H9 (cell line): Measurements from ENCODE around the gene NDUFB10. TPM values are rescaled to one million over a fixed set of nuclear protein-coding genes. Genes with fewer than 3 reads are reported as not detected.

Experiments used
- DNase-seq: peaks from one replicate; pipeline ENCODE4 v3.0.0-alpha.2; 2017
- H2AFZ ChIP-seq: one replicate; pipeline ENCODE4 v1.6.1; 2013; ENCODE audit warnings: mild to moderate bottlenecking, low read length, control low read depth, moderate library complexity
- H2AK5ac ChIP-seq: 2 replicates; pipeline ENCODE4 v1.6.1; 2013; ENCODE audit warnings: low read length, control low read depth, mixed read lengths; ENCODE audit not compliant: insufficient read length
- H2BK120ac ChIP-seq: one replicate; pipeline ENCODE4 v1.6.1; 2013; ENCODE audit warnings: low read depth, mild to moderate bottlenecking, low read length, control low read depth, inconsistent platforms; ENCODE audit not compliant: poor library complexity, severe bottlenecking
- H2BK12ac ChIP-seq: 2 replicates; pipeline ENCODE4 v1.6.1; 2013; ENCODE audit warnings: low read length, control low read depth, mixed read lengths, low read depth; ENCODE audit not compliant: insufficient read length
- H2BK15ac ChIP-seq: 2 replicates; pipeline ENCODE4 v1.6.1; 2013; ENCODE audit warnings: low read depth, low read length, control low read depth
- H2BK20ac ChIP-seq: one replicate; pipeline ENCODE4 v1.6.1; 2013; ENCODE audit warnings: low read depth, mild to moderate bottlenecking, low read length, control low read depth, inconsistent platforms; ENCODE audit not compliant: poor library complexity, severe bottlenecking
- H2BK5ac ChIP-seq: 2 replicates; pipeline ENCODE4 v1.6.1; 2013; ENCODE audit warnings: low read length, control low read depth, mixed read lengths; ENCODE audit not compliant: insufficient read length
- H3K14ac ChIP-seq: 2 replicates; pipeline ENCODE4 v1.6.1; 2013; ENCODE audit warnings: low read length, control low read depth; ENCODE audit not compliant: insufficient read depth
- H3K18ac ChIP-seq: 2 replicates; pipeline ENCODE4 v1.6.1; 2013; ENCODE audit warnings: low read depth, mild to moderate bottlenecking, mixed read lengths, low read length, control low read depth; ENCODE audit not compliant: insufficient read length
- H3K23ac ChIP-seq: 2 replicates; pipeline ENCODE4 v1.6.1; 2013; ENCODE audit warnings: low read length, control low read depth, mixed read lengths, low read depth; ENCODE audit not compliant: insufficient read length
- H3K23me2 ChIP-seq: 2 replicates; pipeline ENCODE4 v1.6.1; 2013; ENCODE audit warnings: low read depth, mild to moderate bottlenecking, mixed read lengths, low read length, control low read depth; ENCODE audit not compliant: insufficient read length, poor library complexity, severe bottlenecking
- H3K27ac ChIP-seq: 2 replicates; pipeline ENCODE4 v1.5.1; 2013; ENCODE audit warnings: low read length, control low read depth, mixed read lengths, low read depth; ENCODE audit not compliant: insufficient read length
- H3K27me3 ChIP-seq: 2 replicates; pipeline ENCODE4 v1.6.1; 2013; ENCODE audit warnings: low read length, control low read depth, inconsistent platforms; ENCODE audit not compliant: insufficient read depth
- H3K4ac ChIP-seq: 2 replicates; pipeline ENCODE4 v1.6.1; 2013; ENCODE audit warnings: low read depth, mild to moderate bottlenecking, control low read depth, inconsistent platforms, low read length, moderate library complexity
- H3K4me1 ChIP-seq: 2 replicates; pipeline ENCODE4 v1.6.1; 2013; ENCODE audit warnings: low read length, control low read depth, inconsistent platforms; ENCODE audit not compliant: insufficient read depth
- H3K4me2 ChIP-seq: 2 replicates; pipeline ENCODE4 v1.6.1; 2013; ENCODE audit warnings: low read length, control low read depth, mixed read lengths; ENCODE audit not compliant: insufficient read length, insufficient read depth
- H3K56ac ChIP-seq: 2 replicates; pipeline ENCODE4 v1.6.1; 2013; ENCODE audit warnings: low read depth, mild to moderate bottlenecking, mixed read lengths, low read length, control low read depth; ENCODE audit not compliant: insufficient read length
- H3K79me1 ChIP-seq: 2 replicates; pipeline ENCODE4 v1.6.1; 2013; ENCODE audit warnings: low read depth, mild to moderate bottlenecking, moderate library complexity, low read length, control low read depth, inconsistent platforms; ENCODE audit not compliant: insufficient read depth, poor library complexity, severe bottlenecking
- H3K79me2 ChIP-seq: 2 replicates; pipeline ENCODE4 v1.6.1; 2013; ENCODE audit warnings: low read length, control low read depth, inconsistent platforms; ENCODE audit not compliant: insufficient read depth
- H3K9ac ChIP-seq: 2 replicates; pipeline ENCODE4 v1.6.1; 2013; ENCODE audit warnings: low read length, control low read depth, mixed read lengths; ENCODE audit not compliant: insufficient read length; ENCODE audit errors: extremely low read depth
- H3K9me3 ChIP-seq: one replicate; pipeline ENCODE4 v1.6.1; 2013; ENCODE audit warnings: low read depth, low read length, inconsistent platforms; ENCODE audit not compliant: control insufficient read depth
- H3T11ph ChIP-seq: one replicate; pipeline ENCODE4 v1.6.1; 2013; ENCODE audit warnings: mild to moderate bottlenecking, low read length, control low read depth, inconsistent platforms
- H4K20me1 ChIP-seq: one replicate; pipeline ENCODE4 v1.6.1; 2013; ENCODE audit not compliant: control insufficient read depth, insufficient read length, insufficient read depth
- H4K5ac ChIP-seq: 2 replicates; pipeline ENCODE4 v1.6.1; 2013; ENCODE audit warnings: low read depth, mild to moderate bottlenecking, mixed read lengths, low read length, control low read depth; ENCODE audit not compliant: insufficient read length
- H4K8ac ChIP-seq: replicated peaks from 2 replicates; pipeline ENCODE4 v1.6.1; 2013; ENCODE audit warnings: low read length, control low read depth, mixed read lengths, low read depth; ENCODE audit not compliant: insufficient read length
- H4K91ac ChIP-seq: 2 replicates; pipeline ENCODE4 v1.6.1; 2013; ENCODE audit warnings: low read depth, mild to moderate bottlenecking, moderate library complexity, mixed read lengths, low read length, control low read depth; ENCODE audit not compliant: insufficient read length
- H3K27ac Mint-ChIP-seq, 3 experiments: 2 replicates in 2 of 3; 3 replicates in 1 of 3; pipeline ENCODE4 v1.8.0; 2020 to 2021; ENCODE audit warnings: mixed read lengths in 3 of 3, mild to moderate bottlenecking in 1 of 3, moderate library complexity in 1 of 3
- H3K27me3 Mint-ChIP-seq: 2 replicates; pipeline ENCODE4 v1.8.0; 2021; ENCODE audit warnings: low read depth, mild to moderate bottlenecking, moderate library complexity, mixed read lengths
- H3K36me3 Mint-ChIP-seq, 3 experiments: 2 replicates in 2 of 3; 3 replicates in 1 of 3; pipeline ENCODE4 v1.8.0; 2020 to 2021; ENCODE audit warnings: low read depth in 3 of 3, mixed read lengths in 3 of 3; ENCODE audit not compliant: insufficient read depth in 1 of 3
- H3K4me1 Mint-ChIP-seq, 2 experiments: 2 replicates each; pipeline ENCODE4 v1.8.0; 2020; ENCODE audit warnings: mixed read lengths in 2 of 2
- H3K4me3 Mint-ChIP-seq, 2 experiments: 2 replicates in 1 of 2; 3 replicates in 1 of 2; pipeline ENCODE4 v1.8.0; 2020 to 2021; ENCODE audit warnings: mild to moderate bottlenecking in 2 of 2, mixed read lengths in 2 of 2, moderate library complexity in 1 of 2
- H3K9me3 Mint-ChIP-seq, 2 experiments: 2 replicates in 1 of 2; 3 replicates in 1 of 2; pipeline ENCODE4 v1.8.0; 2020; ENCODE audit warnings: mild to moderate bottlenecking in 2 of 2, mixed read lengths in 2 of 2, moderate library complexity in 1 of 2
- WGBS: extraction: QIAGEN DNeasy Blood & Tissue Kit; methylation state at CpG from one replicate; pipeline ENCODE4 v1.1.7; 2013; ENCODE audit warnings: missing lambda C conversion rate, low lambda C conversion rate, mixed read lengths; ENCODE audit not compliant: insufficient read length; ENCODE audit errors: extremely low coverage; 5-methylcytosine and 5-hydroxymethylcytosine counted together
- total RNA-seq: library from RNA; stranded (reverse); gene quantifications from 2 replicates; pipeline ENCODE4 v1.2.1, GENCODE V29; 2021
- TF ChIP-seq, protein P1 (sequence below): fragments of 200-600 bp; sonication (generic); conservative IDR thresholded peaks from 3 replicates; pipeline ENCODE4 v1.8.0; 2021; ENCODE audit warnings: antibody characterized with exemption, mild to moderate bottlenecking

Gene NDUFB10
- total RNA-seq, 1 experiment from 2014 or later: 191 TPM

DNA sequence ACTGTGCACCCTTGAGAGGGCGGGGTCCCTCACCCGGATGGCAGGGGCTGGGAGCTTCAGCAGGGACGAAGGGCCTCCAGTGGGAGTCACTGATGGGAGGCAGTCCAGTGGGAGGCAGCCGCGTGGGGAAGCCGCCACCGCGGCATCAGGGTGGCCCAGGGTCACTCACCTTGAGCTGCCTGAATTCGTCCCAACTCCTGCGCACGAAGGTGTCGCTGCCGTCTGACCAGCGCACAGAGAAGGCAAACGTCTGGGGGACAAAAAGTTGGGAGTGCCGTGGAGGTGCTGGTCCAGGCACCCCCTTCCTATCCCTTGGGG is 21.4 kb downstream of the NDUFB10 start:
- Histone ChIP-seq H4K8ac (no peak overlapping the region), H3K27me3 (peaks cover 22% of the 10 kb centered on the region), H2BK15ac (no peak overlapping the region), H3K4ac (no peak overlapping the region), H2BK120ac (no peak overlapping the region), H3K23me2 (peaks cover 24% of the 10 kb centered on the region), H4K20me1 (peaks cover 2% of the 10 kb centered on the region), H3K18ac (no peak overlapping the region), H2BK12ac (no peak overlapping the region), H2BK20ac (no peak overlapping the region), H3K79me2 (no peaks in the 10 kb centered on the region; the same call in 1 of the 2 replicates), H3K27ac (no peak overlapping the region), H4K91ac (no peak overlapping the region), H3K9me3 (no peaks in the 10 kb centered on the region), H2AK5ac (no peak overlapping the region), H2BK5ac (no peak overlapping the region), H4K5ac (no peak overlapping the region), H3K14ac (no peak overlapping the region), H3K4me1 (no peaks in the 10 kb centered on the region), H2AFZ (no peak overlapping the region), H3K9ac (no peak overlapping the region), H3K79me1 (no peaks in the 10 kb centered on the region), H3K23ac (no peak overlapping the region), H3K4me2 (no peak overlapping the region), H3T11ph (no peak overlapping the region), H3K56ac (no peak overlapping the region)
- Mint-ChIP-seq H3K27ac (no peak overlapping the region), H3K4me3 (peak overlapping the region in 1 of 2 experiments; percentile 64; a peak in 1 of 5 replicates), H3K27me3 (peaks cover 40% of the 10 kb centered on the region), H3K36me3 (peaks cover 5 to 19% (median 17%) of the 10 kb centered on the region in 3 experiments; a peak in 6 of 7 replicates), H3K9me3 (no peaks in the 10 kb centered on the region), H3K4me1 (peaks cover 19 to 26% of the 10 kb centered on the region in 2 experiments)
- no peak for DNase-seq
- TF ChIP-seq, protein P1, sequence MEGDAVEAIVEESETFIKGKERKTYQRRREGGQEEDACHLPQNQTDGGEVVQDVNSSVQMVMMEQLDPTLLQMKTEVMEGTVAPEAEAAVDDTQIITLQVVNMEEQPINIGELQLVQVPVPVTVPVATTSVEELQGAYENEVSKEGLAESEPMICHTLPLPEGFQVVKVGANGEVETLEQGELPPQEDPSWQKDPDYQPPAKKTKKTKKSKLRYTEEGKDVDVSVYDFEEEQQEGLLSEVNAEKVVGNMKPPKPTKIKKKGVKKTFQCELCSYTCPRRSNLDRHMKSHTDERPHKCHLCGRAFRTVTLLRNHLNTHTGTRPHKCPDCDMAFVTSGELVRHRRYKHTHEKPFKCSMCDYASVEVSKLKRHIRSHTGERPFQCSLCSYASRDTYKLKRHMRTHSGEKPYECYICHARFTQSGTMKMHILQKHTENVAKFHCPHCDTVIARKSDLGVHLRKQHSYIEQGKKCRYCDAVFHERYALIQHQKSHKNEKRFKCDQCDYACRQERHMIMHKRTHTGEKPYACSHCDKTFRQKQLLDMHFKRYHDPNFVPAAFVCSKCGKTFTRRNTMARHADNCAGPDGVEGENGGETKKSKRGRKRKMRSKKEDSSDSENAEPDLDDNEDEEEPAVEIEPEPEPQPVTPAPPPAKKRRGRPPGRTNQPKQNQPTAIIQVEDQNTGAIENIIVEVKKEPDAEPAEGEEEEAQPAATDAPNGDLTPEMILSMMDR: no peak
- no CpG with 5 or more reads among the region's 16 CpGs for WGBS
